ENCODE results near the gene SUPT3H. TPM values are rescaled to one million over a fixed set of nuclear protein-coding genes. Genes with fewer than 3 reads are reported as not detected.

SUPT3H gene
- total and polyA plus RNA-seq, 2 of the 8 experiments (the other 6 are each of a cell fraction or from before 2014, with no cell fraction given): 18.8 to 23.0 TPM

DNA sequence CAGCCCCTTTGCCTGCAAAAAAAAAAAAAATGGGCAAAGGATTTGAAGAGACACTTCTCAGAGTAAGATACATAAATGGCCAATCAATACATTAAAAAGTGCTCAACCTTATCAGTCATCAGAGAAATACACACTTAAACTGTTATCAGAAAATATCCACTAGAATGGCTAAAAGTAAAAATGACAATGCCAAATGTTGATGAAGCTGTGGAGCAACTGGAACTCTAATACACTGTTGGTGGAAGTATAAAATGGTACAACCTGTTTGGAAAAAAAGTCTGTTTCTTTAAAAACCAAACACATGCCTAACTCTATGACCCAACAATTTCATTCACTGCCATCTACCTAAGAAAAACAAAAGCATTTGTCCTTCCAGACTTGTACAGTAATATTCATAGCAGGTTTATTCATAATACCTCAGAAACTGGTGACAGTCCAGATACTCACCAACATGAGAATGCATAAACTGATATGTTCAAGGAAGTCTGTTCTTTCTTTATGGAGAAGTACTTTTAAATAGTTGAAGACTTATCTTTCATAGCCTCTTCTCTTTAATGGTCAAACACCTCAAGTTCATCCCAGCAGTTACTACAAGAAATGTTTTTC lies 428.0 kb downstream of the SUPT3H start (continued):
- no peak for TF ChIP-seq KDM4A (IDR thresholded peaks at IDR 0.05; ENCODE audit: low read depth, low read length, severe bottlenecking)
- TF ChIP-seq YY1 (IDR thresholded peaks at IDR 0.05; ENCODE audit: low read depth, low read length): no peak
- TF ChIP-seq CBX5 (IDR thresholded peaks at IDR 0.05; ENCODE audit: low read depth, low read length): no peak
- no peak for TF ChIP-seq RXRA (IDR thresholded peaks at IDR 0.05; ENCODE audit: insufficient read depth, low read depth, low read length)
